OCI-LY3 (cell line): ENCODE data around the gene ADNP.

Experiments used
- H2AFZ ChIP-seq: fragments of 200-600, 300-600 bp; shearing (Covaris generic); 2 replicates; pipeline ENCODE4 v1.6.0; 2014; ENCODE audit warnings: antibody characterized with exemption, low read depth, low read length
- H3K27ac ChIP-seq: fragments of 200-600, 300-600 bp; sonication (generic); 2 replicates; pipeline ENCODE4 v1.5.1; 2014; ENCODE audit warnings: mild to moderate bottlenecking, low read length, moderate library complexity, mixed read lengths
- H3K27me3 ChIP-seq: fragments of 200-600, 300-600 bp; sonication (generic); 2 replicates; pipeline ENCODE4 v1.6.1; 2014; ENCODE audit warnings: low read depth, low read length, mixed read lengths
- H3K36me3 ChIP-seq: fragments of 200-600, 300-600 bp; sonication (generic); replicated peaks from 2 replicates; pipeline ENCODE3; 2014; ENCODE audit warnings: low read depth, low read length, mixed read lengths
- H3K4me1 ChIP-seq: fragments of 300-600, 200-600 bp; sonication (generic); 2 replicates; pipeline ENCODE4 v1.6.1; 2014; ENCODE audit warnings: low read length, mixed read lengths
- H3K4me2 ChIP-seq: fragments of 200-600, 300-600 bp; sonication (generic); 2 replicates; pipeline ENCODE4 v1.6.1; 2014; ENCODE audit warnings: low read length, mixed read lengths
- H3K4me3 ChIP-seq: fragments of 300-600, 200-600 bp; sonication (generic); 2 replicates; pipeline ENCODE4 v1.5.1; 2014; ENCODE audit warnings: antibody characterized with exemption, mild to moderate bottlenecking, low read length, moderate library complexity
- H3K79me2 ChIP-seq: fragments of 300-600, 200-600 bp; shearing (Covaris generic); 2 replicates; pipeline ENCODE4 v1.6.1; 2014; ENCODE audit warnings: mild to moderate bottlenecking, low read length, mixed read lengths
- H3K9ac ChIP-seq: fragments of 300-600, 200-600 bp; shearing (Covaris generic); 2 replicates; pipeline ENCODE4 v1.6.0; 2014; ENCODE audit warnings: mild to moderate bottlenecking, low read length, moderate library complexity
- H3K9me3 ChIP-seq: fragments of 200-600, 300-600 bp; shearing (Covaris generic); 2 replicates; pipeline ENCODE4 v1.6.1; 2014; ENCODE audit warnings: low read length, mixed read lengths; ENCODE audit not compliant: insufficient read depth
- H4K20me1 ChIP-seq: fragments of 200-600, 300-600 bp; sonication (generic); 2 replicates; pipeline ENCODE4 v1.6.1; 2016; ENCODE audit warnings: low read length, mixed read lengths; ENCODE audit not compliant: insufficient read depth
- EZH2phosphoT487 ChIP-seq: fragments of 200-600 bp; shearing (Covaris generic); IDR thresholded peaks from 2 replicates; pipeline ENCODE4 v1.6.1; 2018; ENCODE audit warnings: antibody characterized with exemption, mixed run types, low read depth
- TF ChIP-seq, protein P1 (sequence below): fragments of 200-600, 300-600 bp; sonication (generic); IDR thresholded peaks from 2 replicates; pipeline ENCODE4 v1.5.1; 2014; ENCODE audit warnings: antibody characterized with exemption, low read length, low read depth

Gene ADNP

DNA sequence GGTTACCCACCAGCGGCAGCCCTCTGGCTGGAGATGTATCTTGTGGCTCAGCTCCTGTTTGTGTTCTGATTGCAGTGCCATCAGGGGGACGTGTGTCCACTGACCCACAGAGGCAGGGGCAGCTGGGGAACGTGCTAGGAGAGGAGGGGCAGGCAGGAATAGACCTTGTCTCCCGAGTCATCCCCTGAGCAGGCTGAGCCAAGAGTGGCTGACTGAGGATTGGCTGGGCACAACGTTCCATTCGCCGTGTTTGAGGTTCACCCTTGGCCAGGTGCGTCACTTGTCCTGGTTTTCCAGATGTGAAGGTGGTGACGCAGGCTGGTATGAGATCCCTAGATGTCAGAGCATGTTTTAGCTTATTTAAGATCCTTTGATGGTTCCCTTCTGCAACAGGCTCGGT lies 57.7 kb downstream of the ADNP start:
- Histone ChIP-seq H3K9me3 (no peaks in the 10 kb centered on the region), H2AFZ (no peak overlapping the region), H3K27me3 (no peaks in the 10 kb centered on the region), H4K20me1 (no peaks in the 10 kb centered on the region), H3K4me3 (no peak overlapping the region), H3K9ac (no peak overlapping the region), H3K27ac (no peak overlapping the region), H3K4me1 (no peaks in the 10 kb centered on the region), H3K36me3 (no peaks in the 10 kb centered on the region), H3K79me2 (no peaks in the 10 kb centered on the region), H3K4me2 (no peak overlapping the region)
- TF ChIP-seq, protein P1, sequence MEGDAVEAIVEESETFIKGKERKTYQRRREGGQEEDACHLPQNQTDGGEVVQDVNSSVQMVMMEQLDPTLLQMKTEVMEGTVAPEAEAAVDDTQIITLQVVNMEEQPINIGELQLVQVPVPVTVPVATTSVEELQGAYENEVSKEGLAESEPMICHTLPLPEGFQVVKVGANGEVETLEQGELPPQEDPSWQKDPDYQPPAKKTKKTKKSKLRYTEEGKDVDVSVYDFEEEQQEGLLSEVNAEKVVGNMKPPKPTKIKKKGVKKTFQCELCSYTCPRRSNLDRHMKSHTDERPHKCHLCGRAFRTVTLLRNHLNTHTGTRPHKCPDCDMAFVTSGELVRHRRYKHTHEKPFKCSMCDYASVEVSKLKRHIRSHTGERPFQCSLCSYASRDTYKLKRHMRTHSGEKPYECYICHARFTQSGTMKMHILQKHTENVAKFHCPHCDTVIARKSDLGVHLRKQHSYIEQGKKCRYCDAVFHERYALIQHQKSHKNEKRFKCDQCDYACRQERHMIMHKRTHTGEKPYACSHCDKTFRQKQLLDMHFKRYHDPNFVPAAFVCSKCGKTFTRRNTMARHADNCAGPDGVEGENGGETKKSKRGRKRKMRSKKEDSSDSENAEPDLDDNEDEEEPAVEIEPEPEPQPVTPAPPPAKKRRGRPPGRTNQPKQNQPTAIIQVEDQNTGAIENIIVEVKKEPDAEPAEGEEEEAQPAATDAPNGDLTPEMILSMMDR: no peak
- no peak for TF ChIP-seq EZH2phosphoT487

DNA sequence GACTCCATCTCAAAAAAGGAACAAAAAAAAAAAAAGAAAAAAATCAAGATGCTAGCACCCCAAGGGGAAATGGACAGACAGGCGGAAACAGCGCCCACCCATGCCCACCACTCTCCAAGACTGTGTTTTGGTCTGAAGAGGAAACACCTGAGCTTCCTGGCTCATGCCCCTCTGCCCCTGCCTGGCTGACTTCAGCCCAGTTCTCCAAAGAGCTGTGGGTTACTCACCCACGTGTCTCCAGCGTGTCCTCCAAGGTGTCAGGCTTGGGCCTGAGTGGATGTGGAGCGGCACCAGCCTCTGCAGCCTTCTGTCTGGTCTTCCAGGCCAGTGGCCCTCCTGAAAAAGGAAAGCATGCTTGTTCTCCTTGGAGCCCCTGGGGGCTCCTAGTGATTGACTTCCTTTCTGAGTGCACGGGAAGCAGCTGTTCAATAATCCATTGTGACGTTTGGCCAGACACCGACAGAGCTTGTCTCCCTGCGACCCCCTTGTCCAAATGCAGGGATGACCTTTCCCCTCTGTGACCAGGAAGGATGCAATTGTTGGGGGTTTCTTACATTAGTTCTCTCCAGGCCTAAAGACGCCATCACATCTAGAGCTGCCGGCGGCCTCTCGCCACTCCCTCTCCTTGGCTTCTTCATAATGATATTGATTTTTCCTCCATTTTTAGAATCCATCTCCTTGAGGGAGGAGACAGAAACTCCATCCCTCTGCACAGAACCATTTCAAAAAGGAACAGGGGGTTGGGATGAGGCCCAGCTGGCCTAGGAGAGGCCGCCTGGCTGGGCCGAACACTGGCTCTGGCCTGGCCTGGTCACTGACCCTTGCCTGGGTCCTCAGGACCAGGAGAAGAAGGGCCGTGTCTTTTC lies 58.4 kb downstream of the ADNP start:
- H2AFZ ChIP-seq: no peak overlapping the region
- H3K79me2 ChIP-seq: no peaks in the 10 kb centered on the region
- H4K20me1 ChIP-seq: no peaks in the 10 kb centered on the region
- H3K36me3 ChIP-seq: no peaks in the 10 kb centered on the region
- no peaks in the 10 kb centered on the region for H3K27me3 ChIP-seq
- H3K9me3 ChIP-seq: no peaks in the 10 kb centered on the region
- TF ChIP-seq, protein P1: no peak
- no peak for TF ChIP-seq EZH2phosphoT487
- H3K9ac ChIP-seq: no peak overlapping the region
- H3K27ac ChIP-seq: no peak overlapping the region
- no peak overlapping the region for H3K4me3 ChIP-seq
- H3K4me1 ChIP-seq: no peaks in the 10 kb centered on the region
- no peak overlapping the region for H3K4me2 ChIP-seq

DNA sequence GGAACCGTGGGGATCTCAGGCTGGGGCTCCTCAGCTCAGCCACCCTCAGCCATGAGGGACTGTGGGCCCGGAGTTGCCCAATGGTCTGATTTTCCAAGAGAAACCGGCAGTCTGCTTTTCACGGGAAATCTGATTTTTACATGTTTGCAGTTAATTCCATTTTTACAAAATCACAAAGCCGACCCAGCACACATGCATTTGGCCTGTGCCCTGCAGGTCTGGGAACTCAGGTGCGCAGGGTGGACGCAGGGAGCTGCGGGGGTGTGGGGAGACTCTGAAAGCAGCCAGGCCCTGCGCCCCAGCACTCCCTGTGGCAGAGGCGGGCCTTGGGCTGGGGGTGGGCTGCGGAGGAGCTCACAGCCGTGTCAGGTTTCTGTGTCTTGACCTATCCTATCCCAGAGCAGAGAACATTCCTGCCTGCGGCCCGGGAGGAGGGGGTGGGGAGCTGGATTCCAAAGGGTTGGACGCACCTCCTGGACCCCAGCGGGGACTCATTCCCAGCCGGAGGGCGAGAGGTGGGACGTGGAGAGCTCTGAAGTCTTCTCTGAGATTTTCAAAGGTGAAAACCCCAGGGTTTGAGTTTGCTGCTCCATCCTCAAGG lies 60.6 kb downstream of the ADNP start:
- no peaks in the 10 kb centered on the region for H3K4me1 ChIP-seq
- H3K36me3 ChIP-seq: no peaks in the 10 kb centered on the region
- H3K79me2 ChIP-seq: no peaks in the 10 kb centered on the region
- H3K27ac ChIP-seq: no peak overlapping the region
- no peaks in the 10 kb centered on the region for H3K9me3 ChIP-seq
- H3K27me3 ChIP-seq: no peaks in the 10 kb centered on the region
- H4K20me1 ChIP-seq: no peaks in the 10 kb centered on the region
- H3K9ac ChIP-seq: no peak overlapping the region
- H2AFZ ChIP-seq: no peak overlapping the region
- H3K4me3 ChIP-seq: no peak overlapping the region
- TF ChIP-seq, protein P1: no peak
- H3K4me2 ChIP-seq: no peak overlapping the region
